ENCODE results near the gene GSTM4.

GSTM4 gene

GRCh38 chr1:109655615-109656519, at the start of gene GSTM4:
TSS of gene GSTM4 (plus strand) at chr1:109656099. CDS start at chr1:109656390, 291 bp downstream.
- peak; percentile 67 for DNase-seq (ENCODE audit: low read depth)

- DNase-seq (ENCODE audit: low read depth), result no peak
Observed at GRCh38 chr1:109609881-109610280, 46.0 kb upstream of the GSTM4 start.

GRCh38 chr1:109610609-109611307, 45.1 kb upstream of the GSTM4 start:
- no peak for DNase-seq (ENCODE audit: low read depth)

GRCh38 chr1:109611308-109611990, 44.5 kb upstream of the GSTM4 start:
- no peak for DNase-seq (ENCODE audit: low read depth)

GRCh38 chr1:109613361-109614147, 42.3 kb upstream of the GSTM4 start:
- no peak for DNase-seq (ENCODE audit: low read depth)

GRCh38 chr1:109615879-109616278, 40.0 kb upstream of the GSTM4 start:
- no peak for DNase-seq (ENCODE audit: low read depth)

GRCh38 chr1:109616391-109616790, 39.5 kb upstream of the GSTM4 start:
- DNase-seq (ENCODE audit: low read depth), result no peak

GRCh38 chr1:109617291-109617801, 38.6 kb upstream of the GSTM4 start:
- DNase-seq (ENCODE audit: low read depth), result peak; percentile 88

- DNase-seq (ENCODE audit: low read depth), result no peak
Observed at GRCh38 chr1:109618661-109619575, 37.0 kb upstream of the GSTM4 start.

- peak; percentile 74 for DNase-seq (ENCODE audit: low read depth)
Observed at GRCh38 chr1:109619576-109620400, 36.1 kb upstream of the GSTM4 start, which contains the start of the genes AMPD2 and GNAT2. TSS of gene AMPD2 (plus strand) at chr1:109619837. CDS start at chr1:109621176, 1,339 bp downstream. TSS of gene GNAT2 (minus strand) at chr1:109619616. CDS start at chr1:109612870, 6,746 bp downstream.

- peak; percentile 38 for DNase-seq (ENCODE audit: low read depth)
Observed at GRCh38 chr1:109620401-109620791, 35.5 kb upstream of the GSTM4 start.

- DNase-seq (ENCODE audit: low read depth), result peak; percentile 90
Observed at GRCh38 chr1:109620841-109621286, 35.0 kb upstream of the GSTM4 start.

- no peak for DNase-seq (ENCODE audit: low read depth)
Observed at GRCh38 chr1:109621379-109622136, 34.3 kb upstream of the GSTM4 start.

- DNase-seq (ENCODE audit: low read depth), result no peak
Observed at GRCh38 chr1:109622137-109622892, 33.6 kb upstream of the GSTM4 start.

- DNase-seq (ENCODE audit: low read depth), result no peak
Observed at GRCh38 chr1:109622895-109623294, 33.0 kb upstream of the GSTM4 start.

GRCh38 chr1:109623601-109624161, 32.2 kb upstream of the GSTM4 start:
- no peak for DNase-seq (ENCODE audit: low read depth)

Data from stromal cell of bone marrow (primary cell).